ENCODE data around the gene EHD4.

GRCh38 chr15:42018306-42019224, 46.2 kb upstream of the EHD4 start:
- TF ChIP-seq CTCF (optimal IDR thresholded peaks at IDR 0.05 in 1 of 3, IDR thresholded peaks at IDR 0.05 in 1 of 3, conservative IDR thresholded peaks at IDR 0.05 in 1 of 3; ENCODE audit: extremely low read depth in 1 of 3, insufficient read depth in 2 of 3, low read length in 3 of 3) (no peak), EZH2 (IDR thresholded peaks at IDR 0.05; ENCODE audit: low read length) (no peak)
